Activated B cell treated with CpG ODN at 0.5 μM for 24 hours (primary cell): ENCODE data around the gene MYO15A. TPM values are rescaled to one million over a fixed set of nuclear protein-coding genes. Genes with fewer than 3 reads are reported as not detected.
"Not testable (repeated sequence)": the region's sequence is repeated elsewhere in the genome, so short reads cannot be mapped to it uniquely, and the experiment has no call there.

Experiments
- ATAC-seq: fragments of 200-7000 bp; cut with Tn5 transposase; one replicate; pipeline ENCODE4 v1.10.0; 2021; ENCODE audit warnings: low read depth, mild to moderate bottlenecking, moderate library complexity
- CTCF ChIA-PET: fragments of 350-600 bp; sonication (Branson Sonifier 250); formaldehyde crosslinking; loops from one replicate; lab custom pipeline; 2021; ENCODE audit warnings: antibody characterized with exemption; lab: Charles Lee
- POLR2A ChIA-PET: fragments of 350-600 bp; sonication (Branson Sonifier 250); formaldehyde crosslinking; loops from one replicate; lab custom pipeline; 2021; ENCODE audit warnings: antibody characterized with exemption; lab: Charles Lee
- DNase-seq: peaks from one replicate; pipeline ENCODE4 v3.0.0; 2022
- H3K27ac Mint-ChIP-seq: one replicate; pipeline ENCODE4 v1.8.0; 2020; ENCODE audit warnings: mixed read lengths
- H3K27me3 Mint-ChIP-seq: one replicate; pipeline ENCODE4 v1.8.0; 2021; ENCODE audit warnings: mixed read lengths
- H3K36me3 Mint-ChIP-seq: one replicate; pipeline ENCODE4 v1.8.0; 2021; ENCODE audit warnings: low read depth, mixed read lengths
- H3K4me1 Mint-ChIP-seq: one replicate; pipeline ENCODE4 v1.8.0; 2021; ENCODE audit warnings: mixed read lengths
- H3K4me3 Mint-ChIP-seq: one replicate; pipeline ENCODE4 v1.8.0; 2020; ENCODE audit warnings: mild to moderate bottlenecking, mixed read lengths
- H3K9me3 Mint-ChIP-seq: one replicate; pipeline ENCODE4 v1.8.0; 2020; ENCODE audit warnings: mixed read lengths
- CTCF ChIP-seq: fragments of 200-600 bp; IDR thresholded peaks from one replicate; pipeline ENCODE4 v1.8.0; 2022; ENCODE audit warnings: antibody characterized with exemption, mild to moderate bottlenecking
- intact Hi-C: fragments of 100-400 bp; cut with micrococcal nuclease; formaldehyde crosslinking; loops from one replicate; pipeline ENCODE4 v1.15.1; 2024
- total RNA-seq: library from RNA; stranded (reverse); gene quantifications from 2 replicates; pipeline ENCODE4 v1.2.3, GENCODE V29; 2022

The MYO15A gene
- total RNA-seq, 1 donor from 2014 or later = 1.3 TPM

- Mint-ChIP-seq H3K36me3 (peaks cover 66% of the 10 kb centered on the region), H3K9me3 (no peaks in the 10 kb centered on the region), H3K27ac (no peak overlapping the region), H3K27me3 (no peaks in the 10 kb centered on the region), H3K4me3 (no peak overlapping the region), H3K4me1 (no peaks in the 10 kb centered on the region)
- DNase-seq (no peak), ATAC-seq (no peak)
- POLR2A ChIA-PET = interaction anchor here (1.3 kb wide), 1 partner anchor 24 kb away, joined by 3 read pairs; the partner anchor contains the start of gene ALKBH5
- CTCF ChIA-PET = no interaction called here
- no peak for TF ChIP-seq CTCF
- intact Hi-C loops = no loop called here
Measured at GRCh38 chr17:18208092-18208491, 99.5 kb downstream of the MYO15A start.

- Mint-ChIP-seq H3K27ac (no peak overlapping the region), H3K4me1 (peaks cover 5% of the 10 kb centered on the region), H3K4me3 (no peak overlapping the region), H3K9me3 (no peaks in the 10 kb centered on the region), H3K36me3 (peaks cover 25% of the 10 kb centered on the region), H3K27me3 (no peaks in the 10 kb centered on the region)
- ATAC-seq (no peak), DNase-seq (no peak)
- ChIA-PET POLR2A (interaction anchor here (0.6 kb wide), 1 partner anchor 11 kb away, joined by 3 read pairs; no protein-coding TSS in a partner anchor), CTCF (no interaction called here)
- intact Hi-C loops = no loop called here
- TF ChIP-seq CTCF = no peak
Measured at GRCh38 chr17:18213666-18214270, 105.2 kb downstream of the MYO15A start.

GRCh38 chr17:18216906-18217305 is 108.3 kb downstream of the MYO15A start:
- ChIA-PET POLR2A (interaction anchor here (0.7 to 1.1 kb wide), 2 partner anchors 32 to 124 kb away, joined by 3 read pairs; no protein-coding TSS in a partner anchor), CTCF (interaction anchor here (0.9 to 1.5 kb wide), 3 partner anchors 38 to 76 kb away, joined by 3 read pairs; no protein-coding TSS in a partner anchor)
- H3K4me1 Mint-ChIP-seq, H3K27ac Mint-ChIP-seq, H3K4me3 Mint-ChIP-seq, H3K9me3 Mint-ChIP-seq, H3K27me3 Mint-ChIP-seq, H3K36me3 Mint-ChIP-seq, DNase-seq, ATAC-seq: not testable (repeated sequence)
- intact Hi-C loops = loop anchor here (1.0 to 2.0 kb wide), 2 partner anchors 34 to 76 kb away; partner anchors contain the start of gene ALKBH5

GRCh38 chr17:18217412-18218015 is 109.0 kb downstream of the MYO15A start:
- no peaks in the 10 kb centered on the region for H3K9me3 Mint-ChIP-seq
- ChIA-PET CTCF (interaction anchor here (0.9 to 1.5 kb wide), 4 partner anchors 20 to 75 kb away, joined by 3 to 4 read pairs (median 4); no protein-coding TSS in a partner anchor), POLR2A (interaction anchor here (0.7 to 1.1 kb wide), 2 partner anchors 33 to 124 kb away, joined by 3 read pairs; no protein-coding TSS in a partner anchor)
- DNase-seq (peak; percentile 64), ATAC-seq (peak; percentile 98)
- intact Hi-C loops = loop anchor here (1.0 to 2.0 kb wide), 2 partner anchors 35 to 76 kb away; partner anchors contain the start of gene ALKBH5
- H3K4me3 Mint-ChIP-seq = no peak overlapping the region
- TF ChIP-seq CTCF = no peak
- no peaks in the 10 kb centered on the region for H3K27me3 Mint-ChIP-seq
- H3K4me1 Mint-ChIP-seq = peaks cover 5% of the 10 kb centered on the region
- peaks cover under 1% of the 10 kb centered on the region for H3K36me3 Mint-ChIP-seq
- H3K27ac Mint-ChIP-seq = no peak overlapping the region

GRCh38 chr17:18218756-18219415 is 110.3 kb downstream of the MYO15A start:
- POLR2A ChIA-PET = interaction anchor here (0.8 kb wide), 1 partner anchor 36 kb away, joined by 3 read pairs; the partner anchor contains the start of gene ALKBH5
- CTCF ChIA-PET = interaction anchor here (1.2 kb wide), 1 partner anchor 78 kb away, joined by 4 read pairs; no protein-coding TSS in a partner anchor
- DNase-seq (no peak), ATAC-seq (no peak)
- intact Hi-C loops = no loop called here
- H3K27me3 Mint-ChIP-seq = no peaks in the 10 kb centered on the region
- H3K4me3 Mint-ChIP-seq = no peak overlapping the region
- no peak for TF ChIP-seq CTCF
- peaks cover 5% of the 10 kb centered on the region for H3K4me1 Mint-ChIP-seq
- no peaks in the 10 kb centered on the region for H3K9me3 Mint-ChIP-seq
- H3K36me3 Mint-ChIP-seq = no peaks in the 10 kb centered on the region
- H3K27ac Mint-ChIP-seq = peak overlapping the region; percentile 44
